Neural crest cell (in vitro differentiated cells): ENCODE measurements around the gene FTH1. TPM values are rescaled to one million over a fixed set of nuclear protein-coding genes. Genes with fewer than 3 reads are reported as not detected.
A peak's percentile ranks its signal among the peaks of the same experiment; 100 is the strongest.

Experiments used
- DNase-seq: peaks from one replicate; pipeline ENCODE4 v3.0.0; 2021; ENCODE audit warnings: low read depth, mixed read lengths, low spot score
- H3K27ac Mint-ChIP-seq: one replicate; pipeline ENCODE4 v1.8.0; 2021; ENCODE audit warnings: mild to moderate bottlenecking, mixed read lengths; ENCODE audit not compliant: unreplicated experiment
- H3K27me3 Mint-ChIP-seq: 2 replicates; pipeline ENCODE4 v1.8.0; 2021; ENCODE audit warnings: low read depth, mild to moderate bottlenecking, mixed read lengths
- H3K36me3 Mint-ChIP-seq: 2 replicates; pipeline ENCODE4 v1.8.0; 2021; ENCODE audit warnings: low read depth, mild to moderate bottlenecking, mixed read lengths
- H3K4me1 Mint-ChIP-seq: 2 replicates; pipeline ENCODE4 v1.8.0; 2021; ENCODE audit warnings: mixed read lengths
- H3K4me3 Mint-ChIP-seq: one replicate; pipeline ENCODE4 v1.8.0; 2021; ENCODE audit warnings: mild to moderate bottlenecking, mixed read lengths
- H3K9me3 Mint-ChIP-seq: 2 replicates; pipeline ENCODE4 v1.8.0; 2021; ENCODE audit warnings: mixed read lengths
- total RNA-seq: library from RNA; stranded (reverse); gene quantifications from 2 replicates; pipeline ENCODE4 v1.2.1, GENCODE V29; 2021
- TF ChIP-seq, protein P1 (sequence below): fragments of 200-600 bp; sonication (generic); conservative IDR thresholded peaks from 2 replicates; pipeline ENCODE4 v1.5.0; 2021; ENCODE audit warnings: antibody characterized with exemption, mild to moderate bottlenecking

FTH1 gene
- total RNA-seq, 1 donor from 2014 or later, result 1,207 TPM

DNA sequence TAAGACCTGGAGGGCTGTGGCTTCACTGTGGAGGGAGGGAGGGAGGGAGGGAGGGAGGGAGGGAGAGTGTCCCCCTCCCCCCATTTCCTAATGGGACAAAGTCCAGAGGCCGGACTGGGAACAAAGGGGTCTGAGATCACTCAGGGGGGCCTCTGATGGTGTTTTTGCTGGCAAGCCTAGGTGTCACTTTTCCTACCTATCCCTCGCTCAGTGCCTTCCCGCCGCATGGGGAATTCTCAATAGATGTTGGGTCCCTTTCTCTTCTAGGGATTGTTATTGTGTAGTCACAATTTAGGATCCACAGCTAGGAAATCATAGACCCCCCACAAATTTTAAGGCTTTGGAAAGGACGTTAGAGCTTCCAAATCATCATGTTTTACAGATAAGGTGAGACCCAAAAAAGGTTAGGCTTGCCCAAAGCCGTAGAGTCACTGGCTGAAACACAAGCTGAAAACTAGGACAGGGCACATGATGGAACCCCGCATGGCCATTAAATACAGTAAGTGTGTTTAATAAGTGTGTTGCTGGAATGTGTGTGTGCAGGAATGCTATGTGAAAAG, 4.8 kb upstream of the FTH1 start:
- Mint-ChIP-seq H3K9me3 (no peaks in the 10 kb centered on the region), H3K36me3 (no peaks in the 10 kb centered on the region), H3K4me1 (peaks cover 46% of the 10 kb centered on the region), H3K4me3 (peak overlapping the region; percentile 58), H3K27ac (peak overlapping the region; percentile 65), H3K27me3 (no peaks in the 10 kb centered on the region)
- no peak for DNase-seq
- TF ChIP-seq, protein P1, sequence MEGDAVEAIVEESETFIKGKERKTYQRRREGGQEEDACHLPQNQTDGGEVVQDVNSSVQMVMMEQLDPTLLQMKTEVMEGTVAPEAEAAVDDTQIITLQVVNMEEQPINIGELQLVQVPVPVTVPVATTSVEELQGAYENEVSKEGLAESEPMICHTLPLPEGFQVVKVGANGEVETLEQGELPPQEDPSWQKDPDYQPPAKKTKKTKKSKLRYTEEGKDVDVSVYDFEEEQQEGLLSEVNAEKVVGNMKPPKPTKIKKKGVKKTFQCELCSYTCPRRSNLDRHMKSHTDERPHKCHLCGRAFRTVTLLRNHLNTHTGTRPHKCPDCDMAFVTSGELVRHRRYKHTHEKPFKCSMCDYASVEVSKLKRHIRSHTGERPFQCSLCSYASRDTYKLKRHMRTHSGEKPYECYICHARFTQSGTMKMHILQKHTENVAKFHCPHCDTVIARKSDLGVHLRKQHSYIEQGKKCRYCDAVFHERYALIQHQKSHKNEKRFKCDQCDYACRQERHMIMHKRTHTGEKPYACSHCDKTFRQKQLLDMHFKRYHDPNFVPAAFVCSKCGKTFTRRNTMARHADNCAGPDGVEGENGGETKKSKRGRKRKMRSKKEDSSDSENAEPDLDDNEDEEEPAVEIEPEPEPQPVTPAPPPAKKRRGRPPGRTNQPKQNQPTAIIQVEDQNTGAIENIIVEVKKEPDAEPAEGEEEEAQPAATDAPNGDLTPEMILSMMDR, result no peak

DNA sequence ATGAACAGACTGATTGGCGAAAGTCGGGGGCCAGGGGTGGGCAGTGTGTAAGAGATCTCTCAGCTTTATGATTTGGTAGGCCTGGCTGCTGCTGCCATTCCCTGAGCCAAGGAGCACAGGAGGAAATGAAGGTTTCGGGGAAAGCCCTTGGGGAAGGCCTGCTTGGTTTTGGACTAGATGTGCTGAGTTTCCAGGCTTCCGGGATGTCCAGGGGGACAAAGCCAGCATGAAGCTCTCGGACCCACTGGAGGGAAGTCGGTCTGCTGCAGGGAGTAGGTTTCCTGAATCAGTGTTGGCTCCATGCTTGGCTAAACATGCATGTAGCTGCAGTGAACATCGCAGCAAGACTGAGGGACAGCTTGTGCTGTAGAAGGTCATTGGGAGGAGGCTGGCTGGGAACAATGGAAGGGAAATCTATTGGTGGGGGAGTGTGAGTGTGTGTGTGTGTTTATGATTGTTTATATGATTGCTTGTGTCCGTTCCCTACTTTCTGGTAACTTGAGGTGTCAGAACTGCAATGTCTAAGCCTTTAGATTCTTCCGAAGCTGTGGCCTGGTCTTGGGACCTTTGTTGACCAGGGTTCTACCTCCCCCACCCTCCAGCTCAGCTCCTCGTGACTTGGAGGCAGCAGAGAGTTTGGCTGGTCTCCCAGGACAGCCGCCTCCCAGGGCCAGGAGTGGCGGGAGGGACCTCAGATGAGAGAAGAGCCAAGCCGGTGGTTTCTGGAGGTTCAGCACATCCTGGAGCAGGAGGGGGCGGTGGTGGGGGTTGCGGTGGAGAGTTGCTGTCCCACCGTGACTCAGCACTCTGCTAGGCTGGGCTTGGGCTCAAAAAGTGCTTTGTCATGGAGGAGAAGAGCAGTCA, 4.0 kb upstream of the FTH1 start:
- no peaks in the 10 kb centered on the region for H3K27me3 Mint-ChIP-seq
- H3K9me3 Mint-ChIP-seq, result no peaks in the 10 kb centered on the region
- H3K27ac Mint-ChIP-seq, result peak overlapping the region; percentile 83
- TF ChIP-seq, protein P1, result no peak
- peaks cover 3% of the 10 kb centered on the region for H3K36me3 Mint-ChIP-seq
- DNase-seq, result peak; percentile 71
- peaks cover 50% of the 10 kb centered on the region for H3K4me1 Mint-ChIP-seq
- H3K4me3 Mint-ChIP-seq, result peak overlapping the region; percentile 58

- Mint-ChIP-seq H3K27me3 (no peaks in the 10 kb centered on the region), H3K9me3 (no peaks in the 10 kb centered on the region), H3K4me1 (peaks cover 57% of the 10 kb centered on the region), H3K27ac (no peak overlapping the region), H3K4me3 (peak overlapping the region; percentile 98), H3K36me3 (peaks cover 11% of the 10 kb centered on the region)
- no peak for DNase-seq
- TF ChIP-seq, protein P1, result no peak
Observed at GRCh38 chr11:61969838-61970662, 2.6 kb upstream of the FTH1 start.

DNA sequence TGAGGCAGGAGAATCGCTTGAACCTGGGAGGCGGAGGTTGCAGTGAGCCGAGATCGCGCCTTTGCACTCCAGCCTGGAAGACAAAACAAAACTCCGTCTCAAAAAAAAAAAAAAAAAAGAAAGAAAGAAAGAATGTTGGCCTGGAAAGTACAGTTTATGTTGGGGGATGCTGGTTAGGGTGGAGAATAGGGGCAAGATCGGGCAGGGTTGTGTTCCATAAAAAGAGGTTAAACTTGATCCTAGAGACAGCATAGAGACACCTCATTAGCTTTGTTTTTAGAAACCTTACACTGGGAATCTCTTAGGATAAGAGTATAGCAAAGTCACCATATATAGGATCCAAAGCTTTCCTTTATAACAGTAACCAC, 1.9 kb upstream of the FTH1 start:
- H3K27ac Mint-ChIP-seq, result no peak overlapping the region
- H3K9me3 Mint-ChIP-seq, result no peaks in the 10 kb centered on the region

More for the DNA sequence above, 1.9 kb upstream of the FTH1 start:
- Mint-ChIP-seq H3K4me3 (peak overlapping the region; percentile 98), H3K36me3 (peaks cover 16% of the 10 kb centered on the region), H3K27me3 (no peaks in the 10 kb centered on the region), H3K4me1 (peaks cover 60% of the 10 kb centered on the region)
- no peak for DNase-seq
- TF ChIP-seq, protein P1, result no peak
